Keratinocyte (primary cell): ENCODE measurements around the gene PRKAG2. TPM values are rescaled to one million over a fixed set of nuclear protein-coding genes. Genes with fewer than 3 reads are reported as not detected.

ENCODE experiments used
- DNase-seq: peaks from one replicate; pipeline ENCODE4 v3.0.0-alpha.2; 2011; ENCODE audit warnings: low read depth, missing footprints, low spot score
- FAIRE-seq: peaks from 2 replicates; lab custom pipeline; 2011; peaks lifted over from hg19 to GRCh38; lab: Jason Lieb, UNC
- H2AFZ ChIP-seq: 2 replicates; pipeline ENCODE4 v1.6.0; 2012; ENCODE audit warnings: low read length, control low read depth, inconsistent platforms; ENCODE audit not compliant: control insufficient read depth
- H3K27ac ChIP-seq: 2 replicates; pipeline ENCODE4 v1.5.1; 2011; ENCODE audit warnings: low read length; ENCODE audit not compliant: control insufficient read depth, insufficient read depth
- H3K27me3 ChIP-seq: 3 replicates; pipeline ENCODE4 v1.6.0; 2011; ENCODE audit warnings: low read length; ENCODE audit not compliant: control insufficient read depth, insufficient read depth; ENCODE audit errors: extremely low read depth
- H3K36me3 ChIP-seq, 2 experiments: 2 replicates in 1 of 2; 3 replicates in 1 of 2; pipeline ENCODE4 v1.5.1; 2011; ENCODE audit warnings: low read length in 2 of 2, mild to moderate bottlenecking in 1 of 2; ENCODE audit not compliant: control insufficient read depth in 2 of 2, insufficient read depth in 2 of 2; ENCODE audit errors: extremely low read depth in 1 of 2
- H3K4me1 ChIP-seq: 3 replicates; pipeline ENCODE4 v1.5.1; 2011; ENCODE audit warnings: low read length; ENCODE audit not compliant: control insufficient read depth, insufficient read depth; ENCODE audit errors: extremely low read depth
- H3K4me2 ChIP-seq: 3 replicates; pipeline ENCODE4 v1.6.0; 2011; ENCODE audit warnings: low read depth, low read length; ENCODE audit not compliant: control insufficient read depth, insufficient read depth; ENCODE audit errors: extremely low read depth
- H3K4me3 ChIP-seq, 3 experiments: fragments of 200-600 bp in 1 of 3; sonication (generic) in 1 of 3; 2 replicates in 2 of 3; 3 replicates in 1 of 3; pipeline ENCODE4 v1.5.1; 2011 to 2016; ENCODE audit warnings: low read length in 3 of 3, mild to moderate bottlenecking in 3 of 3, control low read depth in 2 of 3, inconsistent platforms in 1 of 3, low read depth in 1 of 3, mixed read lengths in 1 of 3, mixed run types in 1 of 3, moderate library complexity in 1 of 3; ENCODE audit not compliant: control insufficient read depth in 2 of 3, insufficient read depth in 2 of 3; ENCODE audit errors: extremely low read depth in 1 of 3
- H3K79me2 ChIP-seq: 2 replicates; pipeline ENCODE4 v1.6.0; 2012; ENCODE audit warnings: low read length; ENCODE audit not compliant: control insufficient read depth, insufficient read depth
- H3K9ac ChIP-seq: 3 replicates; pipeline ENCODE4 v1.6.0; 2011; ENCODE audit warnings: low read length; ENCODE audit not compliant: control insufficient read depth, insufficient read depth; ENCODE audit errors: extremely low read depth
- H3K9me1 ChIP-seq: 3 replicates; pipeline ENCODE4 v1.6.0; 2011; ENCODE audit warnings: low read length; ENCODE audit not compliant: control insufficient read depth, insufficient read depth; ENCODE audit errors: extremely low read depth
- H3K9me3 ChIP-seq: 2 replicates; pipeline ENCODE4 v1.5.1; 2012; ENCODE audit warnings: low read depth, low read length; ENCODE audit not compliant: control insufficient read depth
- H4K20me1 ChIP-seq: 3 replicates; pipeline ENCODE4 v1.6.0; 2011; ENCODE audit warnings: low read length; ENCODE audit not compliant: control insufficient read depth, insufficient read depth; ENCODE audit errors: extremely low read depth
- EZH2 ChIP-seq: IDR thresholded peaks from one replicate; pipeline ENCODE4 v1.6.1; 2012; ENCODE audit warnings: inconsistent platforms, mild to moderate bottlenecking, low read length, moderate library complexity
- dilution Hi-C: fragments of 300-500 bp; cut with MboI; formaldehyde crosslinking; loops from one replicate; pipeline ENCODE4 v1.7.0; 2020; ENCODE audit warnings: low sequenced_read_pairs; ENCODE audit not compliant: extremely low pct_ligation_motif_present
- polyA plus RNA-seq, 5 experiments: library from polyadenylated mRNA; depleted of rRNA in 3 of 5; stranded (reverse) in 3 of 5; stranded (forward) in 1 of 5; unstranded in 1 of 5; fragments of >200 nt; gene quantifications; 1 replicate in 1 of 5; 2 replicates in 3 of 5; 3 replicates in 1 of 5; pipeline versions ENCODE4 v1.2.1 to v1.2.3, GENCODE V29; 2011 to 2012; ENCODE audit warnings: missing spikeins in 2 of 5, low read depth in 1 of 5, low replicate concordance in 1 of 5
- TF ChIP-seq, protein P1 (sequence below), 3 experiments: IDR thresholded peaks in 1 of 3; conservative IDR thresholded peaks in 1 of 3; optimal IDR thresholded peaks in 1 of 3; 2 replicates in 2 of 3; 3 replicates in 1 of 3; pipeline versions ENCODE3 to v1.5.1; 2011; ENCODE audit warnings: low read length in 3 of 3, mild to moderate bottlenecking in 3 of 3, moderate library complexity in 2 of 3, control low read depth in 1 of 3, inconsistent platforms in 1 of 3; ENCODE audit not compliant: insufficient read depth in 2 of 3; ENCODE audit errors: extremely low read depth in 1 of 3

Gene PRKAG2
- polyA plus RNA-seq, 1 donor (not counting 4 experiments of a cell fraction or from before 2014, with no cell fraction given) = 39.5 TPM

- Histone ChIP-seq H3K27ac (no peak overlapping the region), H3K4me2 (no peak overlapping the region), H3K9me1 (no peaks in the 10 kb centered on the region), H3K4me3 (no peak overlapping the region), H4K20me1 (no peaks in the 10 kb centered on the region), H3K27me3 (no peaks in the 10 kb centered on the region), H2AFZ (no peak overlapping the region), H3K9me3 (no peaks in the 10 kb centered on the region), H3K4me1 (peaks cover 47% of the 10 kb centered on the region), H3K36me3 (no peaks in the 10 kb centered on the region), H3K9ac (no peak overlapping the region), H3K79me2 (no peaks in the 10 kb centered on the region)
- DNase-seq (no peak), FAIRE-seq (no peak)
- dilution Hi-C loops = no loop called here
- TF ChIP-seq, protein P1, sequence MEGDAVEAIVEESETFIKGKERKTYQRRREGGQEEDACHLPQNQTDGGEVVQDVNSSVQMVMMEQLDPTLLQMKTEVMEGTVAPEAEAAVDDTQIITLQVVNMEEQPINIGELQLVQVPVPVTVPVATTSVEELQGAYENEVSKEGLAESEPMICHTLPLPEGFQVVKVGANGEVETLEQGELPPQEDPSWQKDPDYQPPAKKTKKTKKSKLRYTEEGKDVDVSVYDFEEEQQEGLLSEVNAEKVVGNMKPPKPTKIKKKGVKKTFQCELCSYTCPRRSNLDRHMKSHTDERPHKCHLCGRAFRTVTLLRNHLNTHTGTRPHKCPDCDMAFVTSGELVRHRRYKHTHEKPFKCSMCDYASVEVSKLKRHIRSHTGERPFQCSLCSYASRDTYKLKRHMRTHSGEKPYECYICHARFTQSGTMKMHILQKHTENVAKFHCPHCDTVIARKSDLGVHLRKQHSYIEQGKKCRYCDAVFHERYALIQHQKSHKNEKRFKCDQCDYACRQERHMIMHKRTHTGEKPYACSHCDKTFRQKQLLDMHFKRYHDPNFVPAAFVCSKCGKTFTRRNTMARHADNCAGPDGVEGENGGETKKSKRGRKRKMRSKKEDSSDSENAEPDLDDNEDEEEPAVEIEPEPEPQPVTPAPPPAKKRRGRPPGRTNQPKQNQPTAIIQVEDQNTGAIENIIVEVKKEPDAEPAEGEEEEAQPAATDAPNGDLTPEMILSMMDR (optimal IDR thresholded peaks at IDR 0.05 in 1 of 3, IDR thresholded peaks at IDR 0.05 in 1 of 3, conservative IDR thresholded peaks at IDR 0.05 in 1 of 3; ENCODE audit: extremely low read depth in 1 of 3, insufficient read depth in 2 of 3, low read length in 3 of 3) = no peak
- no peak for TF ChIP-seq EZH2
These were observed 186.3 kb downstream of the PRKAG2 start for GRCh38 chr7:151690606-151691005.

DNA sequence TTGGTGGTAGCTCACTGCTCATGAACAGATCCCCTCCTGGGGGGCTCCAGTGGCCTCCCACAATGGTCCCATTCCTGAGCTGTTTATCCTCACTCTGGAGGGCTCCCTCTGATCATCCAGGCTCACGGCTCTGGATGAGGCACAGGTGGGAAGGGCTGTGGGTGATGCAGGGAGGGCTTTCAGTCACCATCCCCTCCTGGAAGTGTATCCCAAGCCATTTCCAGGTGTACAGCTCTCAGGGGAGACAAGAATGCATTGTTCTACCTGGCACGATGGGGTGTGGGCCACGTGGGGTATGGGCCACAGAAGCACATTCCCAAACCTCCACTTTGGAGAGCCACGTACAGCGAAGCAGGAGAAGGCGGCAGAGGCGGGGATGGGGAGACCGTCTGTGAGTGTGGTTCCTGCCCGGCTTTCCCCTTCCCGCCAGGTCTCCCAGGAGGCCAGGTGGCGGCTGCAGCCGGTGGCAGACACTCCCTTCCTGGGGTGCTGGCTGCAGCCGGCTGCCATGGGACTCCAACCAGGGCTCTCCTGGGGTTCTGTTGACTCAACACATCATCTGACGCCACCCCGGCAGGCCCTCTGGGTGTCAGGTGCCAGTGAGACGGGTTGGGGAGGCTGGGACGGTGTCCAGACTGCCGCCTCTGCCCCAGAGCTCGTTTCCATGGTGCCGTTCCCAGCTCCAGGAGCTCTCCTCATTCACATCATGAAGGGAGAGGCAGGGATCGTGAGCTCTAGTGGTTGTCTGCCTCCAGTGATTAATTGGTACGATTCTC, 187.5 kb downstream of the PRKAG2 start:
- dilution Hi-C loops = no loop called here
- Histone ChIP-seq H3K4me1 (peaks cover 38% of the 10 kb centered on the region), H3K9ac (no peak overlapping the region), H3K4me3 (no peak overlapping the region), H3K27me3 (no peaks in the 10 kb centered on the region), H3K9me1 (no peaks in the 10 kb centered on the region), H3K36me3 (no peaks in the 10 kb centered on the region), H3K9me3 (no peaks in the 10 kb centered on the region), H3K4me2 (peak overlapping the region; percentile 31), H3K27ac (no peak overlapping the region), H4K20me1 (no peaks in the 10 kb centered on the region), H2AFZ (peak overlapping the region; percentile 54), H3K79me2 (no peaks in the 10 kb centered on the region)
- TF ChIP-seq, protein P1 (optimal IDR thresholded peaks at IDR 0.05 in 1 of 3, IDR thresholded peaks at IDR 0.05 in 1 of 3, conservative IDR thresholded peaks at IDR 0.05 in 1 of 3; ENCODE audit: extremely low read depth in 1 of 3, insufficient read depth in 2 of 3, low read length in 3 of 3) = no peak
- TF ChIP-seq EZH2 = no peak
- DNase-seq (no peak), FAIRE-seq (no peak)
